GM23248 (cell line): ENCODE results near the gene SEBOX.

Source experiments
- EZH2 ChIP-seq: fragments of 200-600 bp; sonication (generic); IDR thresholded peaks from 2 replicates; pipeline ENCODE4 v1.6.1; 2018; ENCODE audit warnings: antibody characterized with exemption, mild to moderate bottlenecking; ENCODE audit not compliant: insufficient read depth, poor library complexity, severe bottlenecking
- EZH2phosphoT487 ChIP-seq: fragments of 200-600 bp; sonication (generic); IDR thresholded peaks from 2 replicates; pipeline ENCODE4 v1.6.1; 2018; ENCODE audit warnings: antibody characterized with exemption, moderate library complexity, mild to moderate bottlenecking, low read depth; ENCODE audit not compliant: insufficient read depth

DNA sequence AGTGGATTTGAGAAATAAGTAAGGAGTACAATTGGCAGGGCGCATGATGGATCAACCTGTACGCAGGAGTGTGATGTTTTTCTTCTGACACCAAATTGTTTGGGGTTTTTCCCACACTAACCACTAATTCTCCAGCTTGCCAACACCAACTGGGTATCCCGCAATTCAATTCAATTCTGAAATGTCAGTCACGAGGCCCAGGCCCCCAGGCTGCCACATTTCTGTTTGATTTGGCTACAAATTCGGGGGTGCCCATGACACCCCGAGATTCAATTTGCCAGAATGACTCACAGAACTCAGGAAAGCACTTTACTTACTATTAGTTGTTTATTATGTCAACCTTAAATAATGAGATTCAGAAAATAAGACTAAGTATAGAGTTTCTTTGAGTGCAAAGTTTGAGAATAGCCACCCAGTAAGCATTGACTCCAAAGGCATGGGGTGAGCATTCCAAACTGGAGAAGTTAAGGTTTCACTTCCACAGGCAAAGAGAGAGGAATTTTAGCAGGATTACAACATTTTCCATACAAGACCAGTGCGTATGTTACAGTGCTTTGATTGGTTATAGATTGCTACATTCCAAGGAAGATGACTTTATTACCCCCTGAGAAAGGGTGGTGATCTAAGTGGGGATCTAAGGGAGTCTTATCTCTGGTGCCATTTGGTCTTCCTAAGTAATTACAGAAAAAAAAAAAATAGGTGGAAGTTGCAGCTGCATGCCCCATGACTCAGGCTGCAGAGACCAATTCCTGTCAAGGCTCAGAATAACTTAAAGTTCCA lies 29.5 kb upstream of the SEBOX start:
- TF ChIP-seq EZH2phosphoT487 (no peak), EZH2 (no peak)
